Right atrium auricular region (tissue), 2 donors: ENCODE data around the gene FARS2. TPM values are rescaled to one million over a fixed set of nuclear protein-coding genes. Genes with fewer than 3 reads are reported as not detected.

Experiments used
- DNase-seq: peaks from one replicate; pipeline ENCODE4 v3.0.0-alpha.2; 2019; ENCODE audit warnings: low spot score
- H3K27ac ChIP-seq, 2 donors: fragments of 200-600 bp; sonication (generic); 1 replicate in 1 of 2; 2 replicates in 1 of 2; pipeline ENCODE4 v1.5.1; 2016 to 2019
- H3K27me3 ChIP-seq, 2 donors: fragments of 200-600 bp; sonication (generic); one replicate each; pipeline versions ENCODE4 v1.5.1 to v1.6.0; 2017 to 2019
- H3K36me3 ChIP-seq: fragments of 200-600 bp; sonication (generic); one replicate; pipeline ENCODE4 v1.5.1; 2016
- H3K4me1 ChIP-seq, 2 donors: fragments of 200-600 bp; sonication (generic); one replicate each; pipeline versions ENCODE4 v1.5.1 to v1.6.0; 2017 to 2019
- H3K4me3 ChIP-seq, 2 donors: fragments of 200-600 bp; sonication (generic); 1 replicate in 1 of 2; 2 replicates in 1 of 2; pipeline ENCODE4 v1.5.1; 2017 to 2019; ENCODE audit warnings: mild to moderate bottlenecking in 1 of 2, moderate library complexity in 1 of 2
- H3K9me3 ChIP-seq, 2 donors: fragments of 200-600 bp; sonication (generic); one replicate each; pipeline ENCODE4 v1.5.1; 2019
- CTCF ChIP-seq, 2 donors: fragments of 200-600 bp; sonication (generic); IDR thresholded peaks; one replicate each; pipeline ENCODE4 v1.5.1; 2019; ENCODE audit warnings: antibody characterized with exemption in 2 of 2
- total RNA-seq, 2 donors: library from RNA; depleted of rRNA; stranded (reverse); fragments of >200 nt; gene quantifications; one replicate each; pipeline ENCODE4 v1.1.0, GENCODE V29; 2016

Gene FARS2
- total RNA-seq, 2 donors from 2014 or later = 9.4 to 15.0 TPM

- Histone ChIP-seq H3K4me3 (no peak overlapping the region), H3K27ac (no peak overlapping the region), H3K36me3 (no peaks in the 10 kb centered on the region), H3K4me1 (peaks cover 0 to 23% of the 10 kb centered on the region in 2 donors), H3K9me3 (no peaks in the 10 kb centered on the region), H3K27me3 (no peaks in the 10 kb centered on the region)
- TF ChIP-seq CTCF (IDR thresholded peaks at IDR 0.05) = no peak
- no peak for DNase-seq
Measured at GRCh38 chr6:5745081-5745480, 483.8 kb downstream of the FARS2 start.

- H3K36me3 ChIP-seq = no peaks in the 10 kb centered on the region
- H3K27me3 ChIP-seq = no peaks in the 10 kb centered on the region
- H3K4me1 ChIP-seq = peaks cover 0 to 26% of the 10 kb centered on the region in 2 donors
- DNase-seq = no peak
- H3K4me3 ChIP-seq = no peak overlapping the region
- no peak overlapping the region for H3K27ac ChIP-seq
- H3K9me3 ChIP-seq = no peaks in the 10 kb centered on the region
- peak in 1 of 2 donors; percentile 45 for TF ChIP-seq CTCF (IDR thresholded peaks at IDR 0.05)
Measured at GRCh38 chr6:5746053-5746758, 484.9 kb downstream of the FARS2 start.

- peaks cover 3 to 31% of the 10 kb centered on the region in 2 donors for H3K4me1 ChIP-seq
- H3K36me3 ChIP-seq = no peaks in the 10 kb centered on the region
- H3K9me3 ChIP-seq = no peaks in the 10 kb centered on the region
- no peaks in the 10 kb centered on the region for H3K27me3 ChIP-seq
- TF ChIP-seq CTCF (IDR thresholded peaks at IDR 0.05) = no peak
- no peak for DNase-seq
- no peak overlapping the region for H3K27ac ChIP-seq
- no peak overlapping the region for H3K4me3 ChIP-seq
Measured at GRCh38 chr6:5746759-5747130, 485.4 kb downstream of the FARS2 start.

GRCh38 chr6:5747379-5747778, 486.1 kb downstream of the FARS2 start:
- no peak for DNase-seq
- H3K27me3 ChIP-seq = no peaks in the 10 kb centered on the region
- H3K27ac ChIP-seq = no peak overlapping the region
- H3K4me3 ChIP-seq = no peak overlapping the region
- H3K36me3 ChIP-seq = no peaks in the 10 kb centered on the region
- peaks cover 3 to 38% of the 10 kb centered on the region in 2 donors for H3K4me1 ChIP-seq
- no peaks in the 10 kb centered on the region for H3K9me3 ChIP-seq
- TF ChIP-seq CTCF (IDR thresholded peaks at IDR 0.05) = no peak

- Histone ChIP-seq H3K9me3 (peaks cover under 1 to 2% of the 10 kb centered on the region in 2 donors), H3K27ac (peak overlapping the region; percentile 24 to 29), H3K36me3 (no peaks in the 10 kb centered on the region), H3K4me3 (no peak overlapping the region), H3K4me1 (peaks cover 3 to 40% of the 10 kb centered on the region in 2 donors), H3K27me3 (no peaks in the 10 kb centered on the region)
- DNase-seq = no peak
- no peak for TF ChIP-seq CTCF (IDR thresholded peaks at IDR 0.05)
Measured at GRCh38 chr6:5749016-5749650, 487.8 kb downstream of the FARS2 start.
